Breast epithelium (tissue), 3 donors: Measurements from ENCODE around the gene TCF7L1.

Experiments
- CTCF ChIP-seq, 3 donors: fragments of 450-650 bp; IDR thresholded peaks; one replicate each; pipeline ENCODE4 v1.5.1; 2016 to 2017; ENCODE audit warnings: antibody characterized with exemption in 3 of 3, mild to moderate bottlenecking in 3 of 3, moderate library complexity in 3 of 3
- POLR2A ChIP-seq: fragments of 450-650 bp; IDR thresholded peaks from one replicate; pipeline ENCODE4 v1.6.1; 2016; ENCODE audit warnings: antibody characterized with exemption, mild to moderate bottlenecking, moderate library complexity
- POLR2AphosphoS5 ChIP-seq, 3 donors: sonication (generic); formaldehyde crosslinking; IDR thresholded peaks; one replicate each; pipeline ENCODE4 v1.6.1; 2017; ENCODE audit warnings: antibody characterized with exemption in 3 of 3

GRCh38 chr2:85178980-85179411 is 45.8 kb downstream of the TCF7L1 start:
- TF ChIP-seq CTCF (IDR thresholded peaks at IDR 0.05) (no peak), POLR2A (no peak), POLR2AphosphoS5 (IDR thresholded peaks at IDR 0.05) (no peak)
